Panc1 (cell line): ENCODE data around the gene YWHAH. TPM values are rescaled to one million over a fixed set of nuclear protein-coding genes. Genes with fewer than 3 reads are reported as not detected.

ENCODE experiments used
- ATAC-seq: fragments of 200-7000 bp; cut with Tn5 transposase; 2 replicates; pipeline ENCODE4 v1.9.1; 2020; ENCODE audit warnings: mild to moderate bottlenecking, moderate library complexity
- BruUV-seq: library from RNA; stranded (reverse); fragments of 400-500 nt; replicated peaks from 2 replicates; lab custom pipeline; 2021; lab: Mats Ljungman, UMichigan
- CTCF ChIA-PET: fragments of 300-600 bp; sonication (Branson Sonifier 250); formaldehyde crosslinking; loops from one replicate; lab custom pipeline; 2022; ENCODE audit warnings: antibody characterized with exemption; lab: Charles Lee
- POLR2A ChIA-PET: fragments of 300-600 bp; sonication (Branson Sonifier 250); formaldehyde crosslinking; loops from one replicate; lab custom pipeline; 2022; ENCODE audit warnings: antibody characterized with exemption; lab: Charles Lee
- DNase-seq: peaks from one replicate; pipeline ENCODE4 v3.0.0-alpha.2; 2010; ENCODE audit warnings: low read depth, low spot score
- H3K27ac ChIP-seq: 2 replicates; pipeline ENCODE4 v1.5.1; 2011; ENCODE audit warnings: mild to moderate bottlenecking, low read length, inconsistent platforms
- H3K27me3 ChIP-seq: fragments of 200-500 bp; sonication (Bioruptor generic); 2 replicates; pipeline ENCODE4 v1.6.0; 2014; ENCODE audit warnings: low read length, inconsistent platforms; ENCODE audit not compliant: control insufficient read depth, insufficient read depth
- H3K36me3 ChIP-seq: fragments of 200-500 bp; sonication (Bioruptor generic); 2 replicates; pipeline ENCODE4 v1.5.1; 2014; ENCODE audit warnings: inconsistent platforms, mild to moderate bottlenecking, low read length, moderate library complexity; ENCODE audit not compliant: control insufficient read depth, insufficient read depth
- H3K4me1 ChIP-seq: 2 replicates; pipeline ENCODE4 v1.5.1; 2011; ENCODE audit warnings: inconsistent platforms, mild to moderate bottlenecking, low read length, moderate library complexity; ENCODE audit not compliant: control insufficient read depth, insufficient read depth
- H3K4me3 ChIP-seq, 2 experiments: 2 replicates each; pipeline ENCODE4 v1.5.1; 2011 to 2012; ENCODE audit warnings: low read depth in 2 of 2, low read length in 2 of 2, mild to moderate bottlenecking in 2 of 2, inconsistent platforms in 1 of 2, moderate library complexity in 1 of 2
- H3K9me3 ChIP-seq: fragments of 200-500 bp; sonication (Bioruptor generic); 2 replicates; pipeline ENCODE4 v1.5.1; 2014; ENCODE audit warnings: low read depth, mild to moderate bottlenecking, inconsistent platforms, low read length, moderate library complexity; ENCODE audit not compliant: control insufficient read depth, insufficient read depth
- CTCF ChIP-seq: fragments of 450-650 bp; IDR thresholded peaks from 2 replicates; pipeline ENCODE4 v1.5.1; 2017; ENCODE audit warnings: mild to moderate bottlenecking
- POLR2AphosphoS5 ChIP-seq: IDR thresholded peaks from 2 replicates; pipeline ENCODE4 v1.6.1; 2012; ENCODE audit warnings: mild to moderate bottlenecking, low read depth, low read length, moderate library complexity
- REST ChIP-seq, 2 experiments: IDR thresholded peaks; 2 replicates each; pipeline ENCODE4 v1.6.1; 2011 to 2012; ENCODE audit warnings: low read depth in 2 of 2, control low read depth in 1 of 2, low read length in 1 of 2, mild to moderate bottlenecking in 1 of 2, moderate library complexity in 1 of 2; ENCODE audit not compliant: insufficient read depth in 1 of 2
- SIN3A ChIP-seq: IDR thresholded peaks from 2 replicates; pipeline ENCODE4 v1.6.1; 2012; ENCODE audit warnings: low read depth, mild to moderate bottlenecking, low read length, moderate library complexity, borderline replicate concordance; ENCODE audit not compliant: insufficient read depth
- TCF7L2 ChIP-seq: IDR thresholded peaks from 2 replicates; pipeline ENCODE4 v1.6.1; 2011; ENCODE audit warnings: mild to moderate bottlenecking, low read depth, low read length, inconsistent platforms
- in situ Hi-C: cut with HindIII; loops from 2 replicates; pipeline ENCODE4 v1.10.0; 2016; ENCODE audit warnings: low sequenced_read_pairs, low pct_unique_long_range_greater_than_20kb
- intact Hi-C: fragments of 100-400 bp; cut with micrococcal nuclease; formaldehyde crosslinking; loops from one replicate; pipeline ENCODE4 v1.10.0; 2022; ENCODE audit not compliant: unreplicated experiment
- total RNA-seq: library from RNA; stranded (reverse); gene quantifications from one replicate; pipeline ENCODE4 v1.2.1, GENCODE V29; 2021; ENCODE audit not compliant: unreplicated experiment

The YWHAH gene
- total RNA-seq, 1 experiment from 2014 or later: 138 TPM

- no TSS peak for BruUV-seq
- in situ Hi-C loops (no loop called here), intact Hi-C loops (no loop called here)
- H3K27ac ChIP-seq: no peak overlapping the region
- H3K4me1 ChIP-seq: no peaks in the 10 kb centered on the region
- no peaks in the 10 kb centered on the region for H3K9me3 ChIP-seq
- no peak overlapping the region for H3K4me3 ChIP-seq
- ATAC-seq (no peak), DNase-seq (no peak)
- POLR2A ChIA-PET: no interaction called here
- CTCF ChIA-PET: no interaction called here
- no peaks in the 10 kb centered on the region; the same call in 1 of the 2 replicates for H3K36me3 ChIP-seq
- TF ChIP-seq POLR2AphosphoS5 (no peak), TCF7L2 (no peak), CTCF (no peak), REST (IDR thresholded peaks at IDR 0.05; ENCODE audit: insufficient read depth in 1 of 2, low read depth in 2 of 2, low read length in 1 of 2) (no peak), SIN3A (no peak)
- H3K27me3 ChIP-seq: no peaks in the 10 kb centered on the region
Measured at GRCh38 chr22:31898926-31899325, 45.4 kb upstream of the YWHAH start.

GRCh38 chr22:31899669-31900068 is 44.7 kb upstream of the YWHAH start:
- CTCF ChIA-PET: no interaction called here
- H3K4me3 ChIP-seq: no peak overlapping the region
- in situ Hi-C loops (no loop called here), intact Hi-C loops (no loop called here)
- no peak for TF ChIP-seq CTCF
- TF ChIP-seq SIN3A: no peak
- no peak for TF ChIP-seq REST (IDR thresholded peaks at IDR 0.05; ENCODE audit: insufficient read depth in 1 of 2, low read depth in 2 of 2, low read length in 1 of 2)
- no peak for TF ChIP-seq TCF7L2
- no peak for TF ChIP-seq POLR2AphosphoS5
- no peaks in the 10 kb centered on the region for H3K4me1 ChIP-seq
- ATAC-seq: no peak
- no peaks in the 10 kb centered on the region for H3K27me3 ChIP-seq
- POLR2A ChIA-PET: no interaction called here
- H3K36me3 ChIP-seq: no peaks in the 10 kb centered on the region; the same call in 1 of the 2 replicates
- no peak overlapping the region for H3K27ac ChIP-seq
- no peaks in the 10 kb centered on the region for H3K9me3 ChIP-seq
- no peak for DNase-seq
- BruUV-seq: no TSS peak
